ENCODE results near the gene TAF9B.
"Not testable (repeated sequence)": the region's sequence is repeated elsewhere in the genome, so short reads cannot be mapped to it uniquely, and the experiment has no call there.

TAF9B gene

GRCh38 chrX:78116365-78116764, 23.1 kb downstream of the TAF9B start:
- no peak for DNase-seq (ENCODE audit: low read depth in 3 of 3)

GRCh38 chrX:78111140-78111931, 28.1 kb downstream of the TAF9B start:
- no peak for DNase-seq (ENCODE audit: low read depth in 3 of 3)

GRCh38 chrX:78109458-78109857, 30.0 kb downstream of the TAF9B start:
- DNase-seq (ENCODE audit: low read depth in 3 of 3): no peak

- DNase-seq (ENCODE audit: low read depth in 3 of 3): no peak
These were observed 32.8 kb downstream of the TAF9B start for GRCh38 chrX:78106651-78106986.

DNA sequence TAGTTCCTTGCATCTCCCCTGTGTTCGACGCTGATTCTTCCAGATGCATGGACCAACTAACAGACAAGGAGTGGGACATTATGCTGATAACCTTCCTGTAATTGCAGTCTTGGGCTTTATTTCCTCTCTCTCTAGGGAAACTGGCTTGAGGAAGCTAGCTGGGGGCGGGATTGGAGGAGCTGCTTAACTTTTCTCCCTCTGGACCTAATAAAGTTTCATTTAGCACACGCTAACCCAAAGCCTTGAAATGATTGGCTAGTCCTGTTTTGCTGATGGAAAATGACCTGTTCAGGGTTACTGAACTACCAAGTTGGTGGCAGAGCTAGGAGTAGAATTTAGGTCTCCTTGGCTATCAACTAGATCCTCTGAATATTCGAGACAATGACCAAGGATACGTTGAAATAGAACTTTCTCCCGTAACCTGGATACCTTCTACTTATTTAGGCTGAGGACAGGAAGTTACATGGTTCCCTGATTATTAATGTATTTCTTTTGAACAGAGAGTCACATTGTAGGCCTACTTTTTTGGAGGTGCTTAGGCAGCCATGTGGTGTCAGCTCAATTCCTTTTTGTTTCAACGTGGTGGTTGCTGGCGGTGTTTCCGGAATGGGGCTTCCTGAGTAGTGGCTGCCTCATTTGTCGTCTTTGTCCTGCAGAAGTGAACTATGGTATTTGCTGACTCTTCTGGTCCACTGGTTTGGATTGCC, 33.4 kb downstream of the TAF9B start:
- DNase-seq (ENCODE audit: low read depth in 3 of 3): no peak

DNA sequence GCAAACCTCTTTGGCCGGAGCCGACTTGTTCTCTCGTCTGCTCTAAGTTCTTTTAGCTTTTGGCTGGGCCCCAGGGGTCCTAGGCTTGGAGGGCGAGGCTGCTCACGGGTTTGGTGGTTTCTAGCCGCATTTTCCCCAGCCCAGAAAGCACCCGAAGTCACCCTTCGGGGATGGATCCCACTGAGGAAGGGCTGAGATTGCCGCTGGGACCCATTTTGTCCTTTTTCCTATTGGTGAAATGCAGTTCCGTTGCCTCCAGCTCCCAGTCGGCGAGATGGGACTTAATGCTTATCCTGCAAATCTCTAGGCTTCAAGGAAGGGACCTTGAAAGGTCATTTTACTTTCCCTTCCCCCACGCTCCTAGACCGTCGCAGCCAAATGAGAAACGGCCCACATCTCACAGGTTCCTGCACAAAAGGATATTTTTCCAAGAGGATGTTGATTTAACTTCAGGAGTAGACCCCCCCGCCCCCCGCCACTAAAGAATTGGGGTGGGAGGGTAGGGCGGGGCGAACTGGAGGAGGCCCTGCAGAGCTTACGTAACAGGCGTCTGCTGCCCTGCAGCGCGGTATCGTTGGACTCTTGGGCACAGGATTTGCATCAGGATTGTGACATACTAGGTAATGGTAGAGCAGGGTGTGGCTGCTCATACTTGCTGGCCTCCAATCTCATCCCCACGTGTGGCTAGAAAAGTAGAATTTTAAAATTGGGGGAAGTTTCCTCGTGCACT, 34.8 kb downstream of the TAF9B start:
- no peak for DNase-seq (ENCODE audit: low read depth in 3 of 3)

- peak; percentile 73 to 92 (median 84) for DNase-seq (ENCODE audit: low read depth in 3 of 3)
These were observed 35.6 kb downstream of the TAF9B start, which contains the start of gene PGK1 for GRCh38 chrX:78103623-78104446. Gene PGK1 (plus strand): TSS chrX:78104248. CDS start chrX:78104341, 93 bp downstream.

- DNase-seq (ENCODE audit: low read depth in 3 of 3): no peak
These were observed 36.3 kb downstream of the TAF9B start for GRCh38 chrX:78103001-78103622.

DNA sequence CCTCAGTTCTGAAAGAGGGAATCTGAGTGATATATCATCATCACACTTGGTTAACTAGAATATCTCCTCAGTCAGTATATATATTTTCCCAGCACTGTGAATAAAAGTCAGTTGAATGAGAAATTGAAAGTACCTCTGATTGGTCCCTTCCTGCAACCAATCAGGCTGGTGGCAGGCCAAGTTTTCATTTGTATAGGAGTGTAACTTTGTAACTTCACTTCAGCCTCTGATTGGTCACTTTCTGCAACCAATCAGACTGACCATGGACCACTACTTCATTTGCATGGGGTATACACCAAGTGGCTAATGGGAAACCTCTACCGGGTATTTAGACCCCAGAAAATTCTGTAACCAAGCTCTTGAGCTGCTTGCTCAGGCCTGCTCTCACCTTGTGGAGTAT, 37.4 kb downstream of the TAF9B start:
- DNase-seq (ENCODE audit: low read depth in 3 of 3): no peak

DNA sequence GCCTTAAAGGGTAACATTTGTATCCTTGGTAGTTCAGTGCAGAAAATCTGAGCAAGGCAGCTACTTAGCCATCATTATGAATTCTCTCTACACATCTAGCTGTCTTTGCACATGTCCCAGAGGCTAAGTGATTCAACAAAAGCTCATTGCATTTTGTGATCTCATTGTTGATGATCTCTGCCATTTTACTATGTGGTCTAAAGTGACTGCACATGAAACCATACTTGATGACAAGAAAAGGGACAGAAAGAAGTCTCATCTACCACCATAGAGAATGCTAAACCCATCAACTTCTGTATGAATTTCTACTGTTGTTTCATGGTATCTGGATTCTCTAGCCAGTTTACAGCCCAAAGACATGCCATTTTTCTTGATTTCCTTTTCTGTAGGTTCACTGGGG, 41.3 kb downstream of the TAF9B start:
- DNase-seq (ENCODE audit: low read depth in 3 of 3): no peak

- no peak for DNase-seq (ENCODE audit: low read depth in 3 of 3)
These were observed 47.2 kb downstream of the TAF9B start for GRCh38 chrX:78092296-78092695.

- not testable (repeated sequence) for DNase-seq (ENCODE audit: low read depth in 3 of 3)
These were observed 58.0 kb downstream of the TAF9B start for GRCh38 chrX:78081413-78081812.

All from stimulated activated CD4-positive, alpha-beta T cell treated with anti-CD3 and anti-CD28 coated beads, TNF-alpha, amount 100 ng/mL, for 48 hours (primary cell).